ENCODE measurements around the gene NOL4L.

GRCh38 chr20:32526541-32526940 lies 58.6 kb downstream of the NOL4L start:
- TF ChIP-seq CTCF (IDR thresholded peaks at IDR 0.05; ENCODE audit: insufficient read depth, low read length) (no peak), POLR2AphosphoS5 (IDR thresholded peaks at IDR 0.05; ENCODE audit: low read depth) (no peak)

Measured in HL-60 (cell line).